Measurements from ENCODE around the gene EVI5. TPM values are rescaled to one million over a fixed set of nuclear protein-coding genes. Genes with fewer than 3 reads are reported as not detected.
"Not testable (repeated sequence)": the region's sequence is repeated elsewhere in the genome, so short reads cannot be mapped to it uniquely, and the experiment has no call there.

Gene EVI5
- total RNA-seq, 1 donor from 2014 or later = 34.4 TPM

- DNase-seq = no peak
These were observed 36.8 kb downstream of the EVI5 start for GRCh38 chr1:92748138-92748537.

DNA sequence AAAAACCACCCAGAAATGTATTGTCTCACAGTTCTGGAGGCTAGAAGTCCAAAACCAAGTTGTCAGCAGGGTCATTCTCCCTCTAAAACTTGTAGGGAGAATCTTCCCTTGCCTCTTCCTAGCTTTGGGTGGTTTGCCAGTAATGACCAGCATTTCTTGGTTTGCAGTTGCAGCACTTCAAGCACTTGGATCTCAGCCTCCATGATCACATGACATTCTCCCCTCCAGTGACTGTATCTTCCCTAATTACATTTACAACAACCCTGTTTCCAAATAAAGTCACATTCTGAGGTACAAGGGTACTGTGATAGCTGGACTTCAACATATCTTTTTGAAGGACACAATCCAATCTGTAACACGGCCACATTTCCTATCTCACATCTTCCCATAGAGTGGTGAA lies 37.2 kb downstream of the EVI5 start:
- DNase-seq = no peak

GRCh38 chr1:92746255-92746654 lies 38.7 kb downstream of the EVI5 start:
- not testable (repeated sequence) for DNase-seq

- DNase-seq = no peak
These were observed 41.7 kb downstream of the EVI5 start for GRCh38 chr1:92743221-92743620.

DNA sequence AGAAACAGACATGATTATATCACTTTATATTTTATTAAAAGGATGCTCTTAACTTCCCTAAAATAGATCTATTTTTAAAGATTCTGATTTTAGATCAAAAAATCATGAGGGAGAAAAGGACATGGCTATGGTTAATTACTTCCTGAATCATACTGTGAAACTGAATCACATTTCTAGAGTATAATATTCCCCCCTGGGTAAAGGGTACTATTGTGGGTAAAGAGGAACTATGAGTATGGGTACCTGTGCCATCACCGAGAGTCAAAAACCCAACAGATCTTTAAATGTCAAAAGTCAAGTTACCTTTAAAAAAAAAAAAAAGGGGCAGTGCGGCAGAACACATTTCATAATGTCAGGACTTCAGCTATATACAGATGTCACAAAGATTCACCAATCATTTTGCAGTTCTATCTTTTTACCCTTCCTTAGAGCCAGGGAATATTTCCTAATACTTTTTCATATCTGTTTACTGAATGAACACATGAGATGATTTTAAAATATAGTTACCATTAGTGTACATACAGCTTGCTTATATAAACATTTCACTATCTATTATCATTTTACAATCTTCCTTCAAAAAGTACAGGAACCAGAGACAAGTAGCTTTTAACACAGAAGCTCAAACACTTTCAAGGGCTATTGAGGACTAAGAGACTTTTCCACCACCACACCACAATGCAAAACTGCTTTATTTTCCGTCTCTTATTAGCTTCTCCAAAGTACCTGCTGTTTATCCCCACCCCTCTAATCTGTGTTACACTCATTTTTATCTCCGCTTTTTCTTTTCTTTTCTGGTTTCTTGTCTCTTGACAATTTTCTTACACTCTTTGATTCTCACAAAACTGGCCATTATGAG lies 45.0 kb downstream of the EVI5 start:
- DNase-seq = no peak

DNA sequence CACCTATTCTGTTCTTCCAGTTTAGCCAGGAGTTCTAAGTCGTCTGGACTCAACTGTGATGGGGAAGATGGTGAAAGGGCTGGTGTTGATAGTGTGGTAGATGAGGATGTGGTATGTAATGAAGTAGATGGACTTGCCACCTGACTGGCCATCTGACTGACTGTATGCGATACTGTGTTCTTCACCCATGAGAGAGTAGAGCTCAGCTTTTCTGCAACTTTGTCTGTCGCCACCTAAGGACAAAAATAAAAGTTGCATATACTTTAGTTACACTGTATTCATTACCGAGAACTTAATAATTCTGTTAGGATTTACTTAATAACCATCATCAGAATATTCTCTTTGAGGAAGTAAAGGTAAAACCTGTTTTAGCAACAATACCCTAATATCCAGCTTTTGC lies 48.5 kb downstream of the EVI5 start:
- DNase-seq = no peak

- no peak for DNase-seq
These were observed 54.4 kb downstream of the EVI5 start for GRCh38 chr1:92730476-92730875.

- DNase-seq = no peak
These were observed 56.2 kb downstream of the EVI5 start for GRCh38 chr1:92728697-92729096.

DNA sequence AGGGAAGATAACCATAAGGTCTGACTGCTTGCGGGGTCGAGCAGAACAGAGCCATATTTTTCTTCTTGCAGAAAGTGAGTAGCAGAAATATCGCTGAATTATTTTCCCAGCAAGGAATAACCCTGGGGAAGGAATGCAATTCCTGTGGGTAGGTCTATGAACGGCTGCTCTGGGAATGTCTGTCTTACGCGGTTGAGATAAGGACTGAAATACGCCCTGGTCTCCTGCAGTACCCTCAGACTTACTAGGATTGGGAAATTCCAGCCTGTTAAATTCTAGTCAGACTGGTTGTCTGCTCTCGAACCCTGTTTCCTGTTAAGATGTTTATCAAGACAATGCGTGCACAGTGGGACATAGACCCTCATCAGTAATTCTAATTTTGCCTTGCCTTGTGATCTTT lies 61.2 kb downstream of the EVI5 start:
- DNase-seq = not testable (repeated sequence)

DNA sequence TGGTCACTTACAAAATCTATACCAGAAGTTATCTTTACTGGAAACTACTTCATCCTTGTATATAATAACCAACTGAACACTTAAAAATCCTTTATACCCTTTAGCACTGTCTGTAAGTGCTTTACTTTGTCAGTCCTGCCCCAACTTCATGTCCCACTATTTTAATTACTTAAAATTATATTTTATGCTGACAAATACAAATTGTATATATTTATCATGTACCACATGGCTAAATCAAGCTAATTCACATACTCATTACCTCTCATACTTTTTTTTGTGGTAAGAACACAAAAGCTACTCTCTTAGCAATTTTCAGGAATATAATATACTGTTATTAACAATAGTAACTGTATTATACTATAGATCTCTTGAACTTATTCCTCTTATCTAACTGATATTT lies 63.0 kb downstream of the EVI5 start:
- DNase-seq = no peak

GRCh38 chr1:92721157-92721556 lies 63.8 kb downstream of the EVI5 start:
- not testable (repeated sequence) for DNase-seq

DNA sequence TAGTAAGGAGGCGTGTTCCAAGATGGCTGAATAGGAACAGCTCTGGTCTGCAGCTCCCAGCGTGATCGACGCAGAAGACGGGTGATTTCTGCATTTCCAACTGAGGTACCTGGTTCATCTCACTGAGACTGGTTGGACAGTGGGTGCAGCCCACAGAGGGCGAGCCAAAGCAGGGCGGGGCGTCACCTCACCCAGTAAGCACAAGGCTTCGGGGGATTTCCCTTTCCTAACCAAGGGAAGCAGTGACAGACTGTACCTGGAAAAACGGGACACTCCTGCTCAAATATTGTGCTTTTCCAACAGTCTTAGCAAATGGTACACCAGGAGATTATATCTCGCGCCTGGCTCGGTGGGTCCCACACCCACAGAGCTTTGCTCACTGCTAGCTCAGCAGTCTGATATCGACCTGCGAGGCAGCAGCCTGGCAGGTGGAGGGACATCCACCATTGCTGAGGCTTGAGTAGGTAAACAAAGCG lies 69.4 kb downstream of the EVI5 start:
- not testable (repeated sequence) for DNase-seq

DNA sequence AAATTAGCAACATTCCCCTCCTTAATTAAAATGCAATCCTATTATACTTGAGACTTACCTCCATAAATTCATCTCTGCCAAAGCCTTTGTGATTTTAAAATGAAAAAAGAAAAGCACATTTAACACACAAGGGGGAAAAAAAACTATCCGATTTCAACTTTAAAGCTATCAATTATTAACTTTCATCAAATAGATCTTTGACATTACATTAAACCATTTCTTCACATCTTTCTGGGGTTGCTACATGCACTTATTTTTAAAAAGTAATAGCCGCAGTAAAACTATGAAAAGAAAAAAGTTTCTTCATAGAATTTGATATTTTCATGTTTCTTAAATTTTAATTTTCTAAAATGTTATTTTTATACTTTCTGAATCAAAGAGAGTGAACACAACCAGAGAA lies 71.0 kb downstream of the EVI5 start:
- no peak for DNase-seq

GRCh38 chr1:92711473-92712165 lies 73.3 kb downstream of the EVI5 start:
- DNase-seq = no peak

- no peak for DNase-seq
These were observed 75.2 kb downstream of the EVI5 start for GRCh38 chr1:92709738-92710137.

- no peak for DNase-seq
These were observed 76.4 kb downstream of the EVI5 start for GRCh38 chr1:92708368-92708950.

GRCh38 chr1:92707709-92708108 lies 77.2 kb downstream of the EVI5 start:
- no peak for DNase-seq

DNA sequence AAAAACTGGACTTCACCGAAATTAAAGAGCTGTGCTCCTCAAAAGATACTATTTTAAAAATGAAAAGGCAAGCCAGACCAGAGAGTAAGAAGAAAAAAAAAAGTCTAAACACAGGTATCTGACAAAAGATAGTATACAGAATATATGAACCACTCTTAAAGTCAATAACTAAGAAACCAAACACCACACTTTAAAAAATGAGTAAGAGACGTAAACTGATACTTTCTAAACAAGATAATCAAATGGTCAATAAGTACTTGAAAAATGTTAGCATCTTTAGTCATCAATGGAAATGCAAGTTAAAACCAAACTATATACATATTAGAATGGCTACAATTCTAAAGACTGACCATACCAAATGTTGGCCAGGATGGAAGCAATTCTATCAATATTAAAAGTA lies 77.6 kb downstream of the EVI5 start:
- no peak for DNase-seq

DNA sequence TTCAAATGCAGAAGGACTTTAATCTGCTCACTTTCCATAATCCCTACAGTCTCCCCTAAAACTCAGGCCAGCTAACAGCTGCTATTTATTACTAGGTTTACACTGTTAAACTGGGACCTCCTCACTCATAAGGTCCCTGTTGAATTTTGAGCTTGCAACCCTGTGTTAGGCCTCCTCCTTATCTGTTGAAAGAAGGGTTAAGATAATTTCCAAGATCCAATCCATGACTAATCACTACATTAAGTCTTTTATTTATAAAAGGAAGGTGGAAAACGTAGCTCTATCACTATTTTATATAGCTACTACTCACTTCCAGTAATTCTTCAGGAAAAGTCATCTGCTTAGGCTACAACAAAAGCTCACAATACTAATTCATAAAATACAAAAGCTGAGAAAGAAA lies 79.5 kb downstream of the EVI5 start:
- DNase-seq = peak; percentile 2

GRCh38 chr1:92701147-92701546 lies 83.8 kb downstream of the EVI5 start:
- no peak for DNase-seq

DNA sequence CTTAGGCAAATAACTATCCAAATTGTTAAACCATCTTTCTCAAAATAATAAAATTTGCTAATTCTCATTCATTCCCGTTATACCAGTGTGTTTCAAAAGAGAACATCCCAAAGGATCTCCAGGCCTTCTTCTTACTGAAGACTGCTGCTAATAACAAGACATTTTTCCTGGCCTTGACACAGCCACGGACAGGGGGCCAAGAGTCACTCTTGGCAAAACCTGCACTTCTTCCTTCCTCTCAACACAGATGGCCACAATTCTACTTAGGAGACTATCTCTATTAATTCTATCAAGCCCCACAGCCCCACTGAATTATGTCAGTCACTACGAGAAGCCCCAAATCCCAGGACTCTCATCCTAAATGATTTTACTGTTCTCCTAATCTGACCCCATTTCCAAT lies 86.0 kb downstream of the EVI5 start:
- DNase-seq = no peak

DNA sequence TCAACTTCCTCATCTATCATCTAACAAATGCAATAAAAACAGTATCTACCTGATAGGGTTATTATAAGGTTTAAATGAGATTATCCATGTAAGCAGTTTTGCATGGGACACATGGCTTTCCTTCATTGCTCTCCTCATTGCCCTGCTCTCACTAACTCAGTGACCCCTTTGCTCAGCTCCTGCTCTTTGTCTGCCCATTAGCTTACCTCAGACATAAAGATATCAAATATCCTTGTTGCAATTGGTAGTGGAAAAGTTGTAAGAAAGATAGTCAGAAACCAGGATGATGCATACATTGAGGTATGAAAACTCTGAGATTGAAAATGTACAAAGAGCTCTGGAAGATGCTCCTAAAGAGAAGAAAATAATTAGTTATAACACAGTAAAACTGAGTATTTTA lies 89.8 kb downstream of the EVI5 start:
- no peak for DNase-seq

DNA sequence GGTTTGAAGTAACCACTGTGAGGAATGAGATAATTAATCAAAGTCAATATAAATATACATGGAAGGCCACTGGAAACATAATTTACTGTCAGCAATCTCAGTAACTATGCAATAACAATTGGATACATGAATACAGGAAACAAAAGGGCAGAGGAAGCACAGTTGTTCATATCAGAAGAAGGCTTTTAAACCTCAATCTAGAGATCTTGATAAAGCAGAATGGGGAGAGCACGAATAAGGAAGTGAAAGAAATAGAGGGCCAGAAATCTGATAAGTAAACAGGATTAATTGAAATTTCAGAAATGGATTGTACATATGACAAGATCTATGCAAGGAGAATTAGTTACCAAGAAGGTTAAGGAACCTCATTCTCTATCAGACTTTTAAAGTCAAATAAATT lies 93.0 kb downstream of the EVI5 start:
- no peak for DNase-seq
